Uterus (tissue), 4 donors: ENCODE data around the gene TOMT. TPM values are rescaled to one million over a fixed set of nuclear protein-coding genes. Genes with fewer than 3 reads are reported as not detected.

Source experiments
- DNase-seq, 2 donors: peaks; one replicate each; pipeline ENCODE4 v3.0.0-alpha.2; 2019 to 2020
- H3K27ac ChIP-seq, 2 donors: fragments of 200-600 bp; sonication (generic); 1 replicate in 1 of 2; 2 replicates in 1 of 2; pipeline ENCODE4 v1.5.1; 2016 to 2018
- H3K27me3 ChIP-seq, 2 donors: fragments of 200-600 bp; sonication (generic); one replicate each; pipeline ENCODE4 v1.5.1; 2018 to 2019; ENCODE audit warnings: control low read depth in 1 of 2
- H3K36me3 ChIP-seq, 2 donors: fragments of 200-600 bp; sonication (generic); one replicate each; pipeline ENCODE4 v1.5.1; 2019; ENCODE audit warnings: control low read depth in 1 of 2
- H3K4me1 ChIP-seq, 2 donors: fragments of 200-600 bp; sonication (generic); one replicate each; pipeline ENCODE4 v1.5.1; 2018 to 2019; ENCODE audit warnings: control low read depth in 1 of 2
- H3K4me3 ChIP-seq, 2 donors: fragments of 200-600 bp; sonication (generic); 1 replicate in 1 of 2; 2 replicates in 1 of 2; pipeline ENCODE4 v1.5.1; 2018 to 2019; ENCODE audit warnings: mild to moderate bottlenecking in 1 of 2
- H3K9me3 ChIP-seq, 2 donors: fragments of 200-600 bp; sonication (generic); one replicate each; pipeline ENCODE4 v1.5.1; 2019; ENCODE audit warnings: control low read depth in 1 of 2
- CTCF ChIP-seq, 4 experiments: fragments of 200-600 bp in 2 of 4; fragments of 450-650 bp in 2 of 4; sonication (generic) in 2 of 4; IDR thresholded peaks; one replicate each; pipeline ENCODE4 v1.5.1; 2016 to 2019; ENCODE audit warnings: antibody characterized with exemption in 4 of 4, mild to moderate bottlenecking in 2 of 4, moderate library complexity in 1 of 4
- POLR2A ChIP-seq, 2 donors: fragments of 450-650 bp; IDR thresholded peaks; one replicate each; pipeline ENCODE4 v1.6.1; 2016; ENCODE audit warnings: antibody characterized with exemption in 2 of 2, mild to moderate bottlenecking in 1 of 2, moderate library complexity in 1 of 2
- intact Hi-C: fragments of 100-400 bp; cut with DNase I; formaldehyde crosslinking; loops from one replicate; pipeline ENCODE4 v1.15.1; 2023; ENCODE audit warnings: low total_unique reads
- microRNA-seq: library from miRNA; unstranded; fragments of <30 nt; microRNA quantifications from one replicate; pipeline ENCODE4, GENCODE V29; 2016; ENCODE audit warnings: borderline microRNAs expressed, borderline replicate concordance
- small RNA-seq: library from RNA; depleted of rRNA; stranded (forward); fragments of <200 nt; gene quantifications from one replicate; pipeline ENCODE3, GENCODE V24; 2016
- total RNA-seq, 4 donors: library from RNA; depleted of rRNA in 3 of 4; stranded (reverse); fragments of >200 nt in 3 of 4; gene quantifications; one replicate each; pipeline versions ENCODE4 v1.1.0 to v1.2.4, GENCODE V29; 2014 to 2023
- donor health status: DM: yes; HTN: yes; CAD: no.

TOMT gene
- total RNA-seq, 4 donors from 2014 or later, result not detected

- Histone ChIP-seq H3K36me3 (no peaks in the 10 kb centered on the region), H3K9me3 (no peaks in the 10 kb centered on the region), H3K4me3 (no peak overlapping the region), H3K4me1 (no peaks in the 10 kb centered on the region), H3K27ac (no peak overlapping the region), H3K27me3 (no peaks in the 10 kb centered on the region)
- DNase-seq, result no peak
- intact Hi-C loops, result no loop called here
- TF ChIP-seq CTCF (IDR thresholded peaks at IDR 0.05) (no peak), POLR2A (IDR thresholded peaks at IDR 0.05) (no peak)
Measured at GRCh38 chr11:72154816-72155215, 49.1 kb downstream of the TOMT start.

- Histone ChIP-seq H3K9me3 (no peaks in the 10 kb centered on the region), H3K27ac (no peak overlapping the region), H3K4me3 (no peak overlapping the region), H3K4me1 (no peaks in the 10 kb centered on the region), H3K36me3 (no peaks in the 10 kb centered on the region), H3K27me3 (no peaks in the 10 kb centered on the region)
- no peak for DNase-seq
- TF ChIP-seq POLR2A (IDR thresholded peaks at IDR 0.05), result no peak
- TF ChIP-seq CTCF (IDR thresholded peaks at IDR 0.05), result no peak
- intact Hi-C loops, result no loop called here
Measured at GRCh38 chr11:72155751-72156150, 50.0 kb downstream of the TOMT start.

GRCh38 chr11:72157131-72157530 lies 51.4 kb downstream of the TOMT start:
- H3K36me3 ChIP-seq, result no peaks in the 10 kb centered on the region
- no peak overlapping the region for H3K4me3 ChIP-seq
- TF ChIP-seq POLR2A (IDR thresholded peaks at IDR 0.05) (no peak), CTCF (IDR thresholded peaks at IDR 0.05) (no peak)
- H3K4me1 ChIP-seq, result no peaks in the 10 kb centered on the region
- H3K27me3 ChIP-seq, result peaks cover 0 to 3% of the 10 kb centered on the region in 2 donors
- no peak for DNase-seq
- intact Hi-C loops, result no loop called here
- H3K27ac ChIP-seq, result no peak overlapping the region
- no peaks in the 10 kb centered on the region for H3K9me3 ChIP-seq

Small RNA genes within 50 kb of the gene (microRNA-seq; reads per million reads assigned to microRNA genes)
- gene MIR3165, result not detected

Small RNA genes within 50 kb of the gene (small RNA-seq; reads per million reads assigned to genes)
- gene MIR3165, result not detected

Other genes with a start within 250 kb of the TOMT start
- gene DEFB131B, start 227.5 kb upstream of the TOMT start, total RNA-seq, result not detected
- gene XNDC1N, start 177.3 kb upstream of the TOMT start, total RNA-seq, result 100 to 1,000 TPM in 1 of 4 donors, 10 to 100 TPM in 2, 1 to 10 TPM in 1; 8.2 to 176 (median 21.4) TPM
- 10 to 100 TPM in 3 of 4 donors, 1 to 10 TPM in 1; 3.8 to 56.2 (median 47.0) TPM for gene RNF121, start 176.9 kb upstream of the TOMT start, total RNA-seq
- 10 to 100 TPM in 2 of 4 donors, 1 to 10 TPM in 2; 7.3 to 24.6 (median 10.5) TPM for gene IL18BP, start 107.0 kb upstream of the TOMT start, total RNA-seq
- 100 to 1,000 TPM; 159 to 365 (median 303) TPM for gene NUMA1, start 25.4 kb upstream of the TOMT start, total RNA-seq
- 10 to 100 TPM in 1 of 4 donors, 1 to 10 TPM in 2, not detected in 1; 3.8 to 10.2 (median 9.6) TPM for gene LRRC51, start 25.1 kb upstream of the TOMT start, total RNA-seq
- 100 to 1,000 TPM in 1 of 4 donors, 10 to 100 TPM in 3; 46.0 to 115 (median 91.5) TPM for gene LAMTOR1, start 2.6 kb upstream of the TOMT start, total RNA-seq
- gene ANAPC15, start 6.8 kb downstream of the TOMT start, total RNA-seq, result 10 to 100 TPM in 2 of 4 donors, 1 to 10 TPM in 2; 6.5 to 56.9 (median 20.7) TPM
- gene FOLR3, start 29.8 kb downstream of the TOMT start, total RNA-seq, result not detected
- 10 to 100 TPM in 1 of 4 donors, 1 to 10 TPM in 1, not detected in 2; 1.8 to 22.0 TPM for gene FOLR1, start 86.2 kb downstream of the TOMT start, total RNA-seq
- gene FOLR2, start 110.9 kb downstream of the TOMT start, total RNA-seq, result 10 to 100 TPM in 2 of 4 donors, 1 to 10 TPM in 1, under 1 TPM in 1; 0.51 to 52.1 (median 19.9) TPM
- 100 to 1,000 TPM in 1 of 4 donors, 10 to 100 TPM in 3; 47.1 to 200 (median 50.8) TPM for gene INPPL1, start 118.8 kb downstream of the TOMT start, total RNA-seq
- gene PHOX2A, start 138.3 kb downstream of the TOMT start, total RNA-seq, result not detected